Inflammatory macrophage treated with lipopolysaccharide for 1 hour (primary cell): Measurements from ENCODE around the gene PDE4D.
"Not testable (repeated sequence)": the region's sequence is repeated elsewhere in the genome, so short reads cannot be mapped to it uniquely, and the experiment has no call there.

Source experiments
- DNase-seq, 2 donors: peaks; one replicate each; pipeline ENCODE4 v3.0.0-alpha.2; 2020 to 2022

PDE4D gene

DNA sequence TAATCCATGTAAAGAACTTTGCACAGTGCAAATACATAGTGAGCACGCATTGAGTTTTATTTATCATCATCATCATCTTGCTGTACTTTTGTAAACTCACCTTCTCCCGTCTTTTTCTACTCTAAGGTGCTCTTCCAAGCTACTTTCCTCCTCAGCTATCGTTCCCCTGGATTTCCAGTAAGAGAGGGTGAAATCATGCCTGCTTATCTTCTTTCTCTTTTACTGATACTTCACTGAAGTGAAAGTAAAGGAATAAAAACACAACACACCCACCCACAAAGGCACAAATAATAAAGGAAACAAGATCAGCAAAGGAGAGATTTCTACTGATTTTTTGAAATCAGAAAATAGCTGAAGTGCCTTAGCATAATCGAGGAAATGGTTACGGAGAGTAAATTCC is 800.8 kb downstream of the PDE4D start:
- DNase-seq: no peak

DNA sequence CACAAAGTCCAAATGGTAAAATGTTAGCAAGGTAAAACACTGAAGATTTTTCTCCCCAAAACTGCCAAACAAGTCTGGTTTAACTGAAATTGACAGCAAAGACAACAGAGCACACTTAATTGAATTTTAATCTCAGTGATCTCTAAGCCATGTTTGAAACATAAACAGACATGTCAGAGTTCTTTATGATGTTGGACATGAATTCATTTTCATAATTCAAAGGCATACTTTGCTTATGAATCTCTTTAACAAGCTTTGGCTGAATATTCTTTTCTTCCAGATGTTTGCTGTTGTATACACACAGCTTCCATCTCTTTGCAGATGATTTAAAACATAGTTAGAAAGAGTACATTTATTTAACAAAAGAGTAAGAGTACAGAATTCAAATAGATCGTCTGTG is 801.6 kb downstream of the PDE4D start:
- no peak for DNase-seq

DNA sequence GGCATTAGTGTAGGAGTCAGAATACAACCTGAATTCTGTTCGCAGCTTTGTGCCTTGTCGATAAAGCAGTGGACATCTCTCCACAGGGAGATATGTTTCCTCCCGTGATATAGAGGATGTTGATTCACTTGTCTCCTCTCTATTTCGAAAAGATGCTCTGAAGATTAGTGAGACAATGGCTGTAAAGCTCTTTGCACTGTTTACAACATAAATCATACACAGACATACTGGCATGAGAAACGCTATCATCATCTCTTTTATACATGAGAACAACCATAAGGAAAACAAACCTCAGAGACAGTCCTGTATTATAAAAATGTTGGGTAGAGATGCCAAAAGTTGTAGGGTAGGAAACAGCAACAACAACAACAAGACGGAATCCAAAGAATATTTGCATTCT is 803.2 kb downstream of the PDE4D start:
- DNase-seq: no peak

DNA sequence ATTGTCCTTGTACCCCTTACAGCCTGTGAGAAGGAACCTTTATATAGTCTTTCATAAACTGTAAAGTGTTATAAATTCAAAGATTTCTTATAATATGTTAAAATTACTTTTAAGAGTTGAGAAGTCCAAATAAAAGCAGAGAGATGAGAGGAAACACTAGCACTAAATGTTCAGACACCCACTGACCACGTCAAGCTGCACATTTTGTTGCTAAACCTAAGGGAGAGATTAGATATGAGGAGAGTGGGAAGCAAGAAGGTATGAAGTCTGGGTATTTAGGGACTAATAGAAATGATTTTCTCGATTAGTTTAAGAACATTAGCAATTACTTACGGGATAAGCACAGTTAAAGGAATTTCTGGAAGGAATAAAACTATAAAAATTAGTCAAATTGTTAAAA is 803.8 kb downstream of the PDE4D start:
- no peak for DNase-seq

DNA sequence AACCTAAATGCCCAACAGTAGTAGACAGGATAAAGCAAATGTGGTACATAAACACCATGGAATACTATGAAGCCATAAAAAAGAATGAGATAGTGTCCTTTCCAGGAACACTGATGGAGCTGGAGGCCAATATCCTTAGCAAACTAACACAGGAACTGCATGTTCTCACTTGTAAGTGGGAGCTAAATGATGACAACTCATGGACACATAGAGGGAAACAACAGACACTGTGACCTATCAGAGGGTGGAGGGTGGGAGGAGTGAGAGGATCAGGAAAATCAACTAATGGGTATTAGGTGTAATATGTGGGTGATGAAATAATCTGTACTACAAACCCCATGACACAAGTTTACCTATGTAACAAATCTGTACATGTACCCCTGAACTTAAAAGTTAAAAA is 805.0 kb downstream of the PDE4D start:
- DNase-seq: no peak

DNA sequence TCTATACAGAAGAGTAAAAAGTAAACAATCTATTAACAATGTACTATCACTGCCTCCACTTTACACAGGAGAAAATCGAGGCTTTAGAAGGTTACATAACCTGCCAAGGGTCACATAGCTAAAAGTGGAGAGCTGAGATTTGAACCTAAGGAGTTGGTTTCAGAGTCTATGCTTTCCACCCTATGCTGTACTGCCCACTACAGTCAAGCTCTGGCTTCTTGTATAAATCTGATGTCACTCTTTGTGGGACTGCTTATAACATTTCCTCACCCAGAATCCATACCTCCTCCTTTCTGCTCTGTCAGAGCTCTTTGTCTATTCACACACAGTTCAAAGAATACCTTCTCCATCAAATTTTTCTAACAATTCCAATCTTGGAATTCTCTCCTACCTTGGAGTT is 807.5 kb downstream of the PDE4D start:
- no peak for DNase-seq

DNA sequence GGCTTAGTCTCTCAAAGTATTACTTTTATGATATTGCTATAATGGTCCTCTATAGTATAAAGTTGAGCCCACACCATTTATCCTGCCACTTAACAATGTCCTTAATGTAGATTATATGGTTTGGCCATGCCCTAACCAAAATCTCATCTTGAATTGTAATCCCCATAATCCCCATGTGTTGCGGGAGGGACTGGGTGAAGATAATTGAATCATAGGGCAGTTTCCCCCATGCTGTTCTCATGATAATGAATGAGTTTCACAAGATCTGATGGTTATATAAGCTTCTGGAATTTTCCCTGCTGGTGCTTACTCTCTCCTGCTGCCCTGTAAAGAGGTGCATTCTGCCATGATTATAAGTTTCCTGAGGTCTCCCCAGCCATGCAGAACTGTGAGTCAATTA is 811.8 kb downstream of the PDE4D start:
- DNase-seq: no peak

DNA sequence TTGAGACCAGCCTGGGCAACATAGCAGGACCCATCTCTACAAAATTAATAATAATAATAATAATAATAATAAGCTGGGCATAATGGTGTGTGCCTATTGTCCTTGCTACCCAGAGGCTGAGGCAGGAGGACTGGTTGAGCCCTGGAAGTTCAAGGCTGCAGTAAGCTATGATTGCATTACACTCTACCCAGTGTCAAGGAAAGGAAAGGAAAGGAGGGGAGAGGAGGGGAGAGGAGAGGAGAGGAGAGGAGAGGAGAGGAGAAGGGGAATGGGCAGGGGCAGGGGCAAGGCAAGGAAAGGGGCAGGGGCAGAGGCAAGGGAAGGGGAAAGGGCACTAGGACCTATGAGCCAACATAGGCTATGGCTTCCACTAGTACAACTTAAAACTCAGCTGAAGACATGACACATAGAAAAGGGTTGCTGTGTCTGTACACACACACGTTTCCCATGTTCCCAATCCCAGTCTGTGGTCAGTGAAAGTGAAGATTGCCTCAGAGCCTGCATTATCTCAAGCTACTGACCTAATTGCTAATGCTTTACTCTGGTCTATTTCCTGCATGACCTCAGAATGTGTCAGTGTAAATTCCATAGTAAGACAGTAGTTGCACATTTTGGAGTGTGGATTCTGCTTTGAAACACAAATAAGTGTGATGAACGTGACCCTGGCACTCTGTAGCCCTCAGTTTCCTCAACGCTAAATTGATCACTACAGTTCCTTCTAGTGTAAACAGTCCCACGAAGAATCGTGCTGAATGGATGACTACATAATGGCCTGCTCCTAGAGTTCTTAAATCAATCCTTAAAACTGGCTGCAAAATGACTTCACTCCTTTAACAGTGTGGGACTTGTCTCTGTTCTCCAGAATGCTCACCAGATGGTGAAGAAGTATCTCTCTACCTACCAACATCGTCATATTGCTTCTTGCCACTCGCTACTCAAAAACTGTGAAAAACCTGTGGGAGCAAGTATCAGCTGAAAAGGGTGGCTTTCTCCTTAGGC is 813.6 kb downstream of the PDE4D start:
- DNase-seq: peak in 1 of 2 donors; percentile 31

DNA sequence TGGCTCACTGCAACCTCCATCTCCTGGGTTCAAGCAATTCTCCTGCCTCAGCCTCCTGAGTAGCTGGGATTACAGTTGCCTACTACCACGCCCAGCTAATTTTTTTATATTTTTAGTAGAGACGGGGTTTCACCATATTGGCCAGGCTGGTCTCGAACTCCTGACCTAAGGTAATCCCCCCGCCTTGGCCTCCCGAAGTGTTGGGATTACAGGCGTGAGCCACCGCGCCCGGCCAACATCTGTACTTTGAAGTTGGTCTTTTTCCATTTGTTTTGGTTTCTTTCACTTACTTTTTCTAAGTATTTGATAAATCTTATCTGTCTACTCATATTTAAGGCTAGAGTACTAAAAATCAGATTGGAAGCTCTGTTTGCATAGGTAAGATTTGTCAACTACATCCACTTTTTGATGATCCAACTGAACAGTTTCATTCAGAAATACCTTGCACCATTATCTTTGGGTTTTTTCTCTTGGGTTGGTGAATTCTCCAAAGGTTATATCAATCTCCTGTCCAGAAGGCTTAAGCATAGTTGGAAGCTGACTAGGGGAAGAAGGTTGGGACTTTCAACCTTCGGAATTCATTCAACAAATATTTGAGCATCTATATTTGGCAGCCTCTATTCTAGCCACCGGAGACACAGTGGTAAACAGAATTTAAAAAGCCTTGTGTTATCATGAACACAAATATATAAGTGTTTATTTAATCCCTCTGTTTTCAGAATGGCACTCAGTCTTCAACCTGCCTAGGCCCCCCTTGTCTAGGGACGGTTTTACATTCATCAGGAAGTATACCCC is 821.6 kb downstream of the PDE4D start:
- DNase-seq: no peak

DNA sequence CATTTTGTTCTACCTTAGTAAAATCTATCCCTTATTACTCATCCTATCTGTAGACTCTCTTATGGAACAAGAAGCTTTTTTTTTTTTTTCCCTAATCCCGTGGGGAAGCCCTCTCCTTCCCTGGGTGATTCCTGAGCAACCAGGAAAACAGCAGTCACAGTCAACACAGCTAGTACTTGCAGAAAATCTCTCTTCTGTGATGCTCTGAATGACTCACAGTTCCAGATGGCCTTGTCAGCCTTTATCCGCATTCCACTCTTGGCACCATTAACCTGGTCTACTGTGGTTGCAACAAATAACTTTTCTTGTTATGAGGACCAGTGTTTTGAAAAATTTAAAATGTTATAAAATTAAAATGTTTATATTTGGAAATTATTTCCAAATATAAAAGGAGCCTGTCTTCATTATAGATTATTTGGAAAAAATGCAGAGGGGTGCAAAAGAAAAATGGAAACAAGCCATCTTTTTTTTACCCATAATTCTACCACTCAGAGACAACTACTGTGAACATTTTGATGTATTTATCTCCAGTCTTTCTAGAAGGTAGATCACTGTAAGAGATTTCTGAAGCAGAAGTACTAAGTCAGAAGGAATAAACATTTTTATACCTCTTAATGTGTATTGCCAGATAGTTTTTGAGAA is 824.0 kb downstream of the PDE4D start:
- no peak for DNase-seq

DNA sequence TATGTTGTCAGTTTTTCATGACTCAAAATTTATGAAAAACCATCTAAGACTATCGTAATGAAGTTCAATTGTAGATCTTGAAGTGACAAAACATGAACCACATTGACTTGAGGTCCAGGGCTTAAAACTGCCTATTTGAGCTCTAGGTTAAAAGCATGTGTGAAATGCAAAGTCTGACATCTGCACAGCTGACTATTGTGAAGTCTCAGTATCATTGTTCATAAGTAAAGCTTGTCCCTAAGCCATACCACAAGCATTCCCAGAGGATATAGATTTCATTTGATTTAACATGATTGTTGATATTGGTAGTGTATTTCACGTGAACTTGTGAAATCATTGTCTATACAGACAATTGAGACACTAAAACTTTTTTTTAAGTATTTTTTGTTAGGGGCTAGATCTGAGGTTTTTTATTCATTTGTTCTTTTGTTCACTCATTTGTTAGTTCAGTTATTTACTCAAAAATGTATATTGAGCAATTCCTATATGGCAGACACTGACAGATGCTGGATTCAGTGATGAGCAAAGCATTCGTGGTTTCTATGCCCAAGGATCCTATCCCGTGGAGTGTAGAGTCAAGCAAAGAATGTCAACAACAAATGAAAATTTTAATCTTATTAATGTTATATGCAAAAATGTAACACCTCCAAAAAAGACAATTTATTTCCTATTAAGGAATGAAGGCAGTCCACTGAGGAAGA is 825.4 kb downstream of the PDE4D start:
- DNase-seq: no peak

DNA sequence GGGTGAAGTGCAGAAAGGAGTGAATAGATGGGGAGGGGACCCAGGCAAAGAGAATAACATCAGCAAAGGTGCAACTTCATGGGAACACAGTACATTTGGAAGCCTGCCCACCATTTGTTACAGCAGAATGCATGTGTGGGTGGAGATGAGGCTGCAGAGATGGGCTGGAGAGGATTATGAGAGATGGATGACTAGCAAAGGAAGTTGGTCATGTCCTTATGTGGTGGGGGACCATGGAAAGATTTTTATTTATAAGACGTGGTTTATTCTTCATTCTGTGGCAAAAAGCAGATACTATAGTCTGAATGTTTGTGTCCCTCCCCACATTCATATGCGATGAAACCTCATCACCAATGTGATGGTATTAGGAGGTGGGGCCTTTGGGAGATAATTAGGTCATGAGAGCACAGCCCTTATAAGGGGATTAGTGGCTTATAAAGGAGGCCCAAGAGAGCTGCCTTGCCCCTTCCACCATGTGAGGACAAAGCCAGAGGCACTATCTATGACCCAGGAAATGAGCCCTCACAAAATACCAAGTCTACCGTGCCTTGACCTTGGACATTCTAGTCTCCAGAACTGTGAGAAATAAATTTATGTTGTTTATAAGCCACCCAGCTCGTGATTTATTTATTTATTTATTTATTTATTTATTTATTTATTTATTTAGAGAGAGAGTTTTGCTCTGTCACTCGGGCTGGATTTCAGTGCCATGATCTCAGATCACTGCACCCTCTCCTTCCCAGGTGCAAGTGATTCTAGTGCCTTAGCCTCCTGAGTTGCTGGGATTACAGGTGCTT is 827.0 kb downstream of the PDE4D start:
- DNase-seq: no peak

DNA sequence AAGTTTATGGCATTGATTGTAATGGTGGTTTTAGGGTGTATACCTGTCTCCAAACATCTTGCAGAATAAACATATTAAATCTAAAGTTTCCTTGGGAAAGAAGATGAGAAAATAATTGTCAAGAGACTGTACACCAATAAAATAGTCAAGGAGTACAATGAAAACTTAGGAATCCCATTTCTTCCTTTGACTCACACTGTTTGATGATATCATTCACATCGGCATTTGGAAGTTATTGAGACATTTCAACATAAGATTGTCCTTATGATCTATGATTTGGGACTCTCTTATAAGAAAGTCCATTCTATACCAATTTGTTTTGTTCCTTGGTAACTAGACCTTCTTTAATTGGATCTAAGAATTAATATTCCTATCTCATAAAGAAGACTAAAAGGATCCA is 828.0 kb downstream of the PDE4D start:
- DNase-seq: no peak

DNA sequence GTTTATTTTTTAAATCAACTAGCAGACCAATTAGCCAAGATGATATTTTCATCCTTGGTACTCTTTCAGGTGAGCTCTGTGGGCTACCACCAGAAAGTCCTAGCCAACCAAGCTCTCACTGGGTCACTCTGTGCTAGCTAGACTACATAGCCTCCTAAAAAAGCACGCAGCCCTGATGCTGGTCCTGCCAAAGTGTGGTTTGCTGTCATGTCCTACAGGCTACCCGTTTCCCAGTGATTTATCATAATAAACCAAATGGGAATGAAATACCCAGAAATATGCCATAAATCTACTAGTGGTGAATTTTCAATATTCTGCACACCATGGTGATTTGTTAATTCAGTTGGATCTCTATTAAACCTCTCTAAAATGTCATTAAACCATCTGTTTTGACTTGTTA is 829.2 kb downstream of the PDE4D start:
- DNase-seq: no peak

DNA sequence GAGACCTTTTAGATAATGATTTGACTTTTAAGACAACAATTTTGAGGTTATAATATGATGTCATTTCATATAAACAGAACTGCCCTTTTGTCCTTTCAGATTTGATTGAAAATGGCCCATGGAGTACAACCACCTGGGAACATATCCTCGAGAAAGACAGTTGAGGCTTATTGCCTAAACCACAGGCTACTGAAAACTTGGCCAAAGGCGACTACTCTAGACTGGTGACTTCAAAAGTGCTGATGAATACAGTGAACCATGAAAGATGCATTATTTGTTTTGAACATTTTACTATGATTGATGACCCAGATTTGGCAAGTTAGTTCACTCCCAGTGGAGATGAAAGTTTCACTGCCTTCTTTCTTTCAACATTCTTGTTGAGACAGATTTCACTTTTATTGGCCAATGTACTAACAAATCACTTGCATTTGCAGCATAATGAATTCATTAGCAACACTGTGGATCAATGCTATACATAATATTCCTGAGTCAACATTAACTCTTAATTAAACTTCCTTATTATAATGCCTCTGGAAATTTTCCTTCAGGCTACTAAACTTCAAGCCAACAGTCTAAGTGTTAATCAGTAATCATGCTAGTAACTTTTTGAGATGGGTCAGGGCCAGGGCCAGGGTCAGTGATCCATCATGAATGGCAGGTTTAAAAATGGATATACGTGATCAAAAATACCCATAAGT is 830.4 kb downstream of the PDE4D start:
- DNase-seq: no peak

DNA sequence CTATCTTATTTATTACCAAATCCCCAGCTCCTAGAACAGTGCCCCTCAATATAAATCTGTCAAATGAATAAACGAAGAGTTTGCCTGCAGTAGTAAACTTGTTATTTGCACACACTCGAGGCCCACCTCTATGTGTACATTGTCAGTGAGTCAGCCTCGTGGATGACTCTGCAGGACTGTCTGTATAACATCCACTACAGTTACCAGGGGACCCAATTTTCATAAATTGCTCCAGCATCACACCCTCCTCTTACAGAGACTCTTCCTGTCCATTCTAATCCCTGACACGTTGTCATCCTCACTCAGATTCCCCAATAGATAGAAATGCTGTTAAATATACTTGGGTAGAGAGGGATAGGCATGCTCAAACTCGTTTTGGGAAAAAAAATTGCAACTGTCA is 832.1 kb downstream of the PDE4D start:
- no peak for DNase-seq

DNA sequence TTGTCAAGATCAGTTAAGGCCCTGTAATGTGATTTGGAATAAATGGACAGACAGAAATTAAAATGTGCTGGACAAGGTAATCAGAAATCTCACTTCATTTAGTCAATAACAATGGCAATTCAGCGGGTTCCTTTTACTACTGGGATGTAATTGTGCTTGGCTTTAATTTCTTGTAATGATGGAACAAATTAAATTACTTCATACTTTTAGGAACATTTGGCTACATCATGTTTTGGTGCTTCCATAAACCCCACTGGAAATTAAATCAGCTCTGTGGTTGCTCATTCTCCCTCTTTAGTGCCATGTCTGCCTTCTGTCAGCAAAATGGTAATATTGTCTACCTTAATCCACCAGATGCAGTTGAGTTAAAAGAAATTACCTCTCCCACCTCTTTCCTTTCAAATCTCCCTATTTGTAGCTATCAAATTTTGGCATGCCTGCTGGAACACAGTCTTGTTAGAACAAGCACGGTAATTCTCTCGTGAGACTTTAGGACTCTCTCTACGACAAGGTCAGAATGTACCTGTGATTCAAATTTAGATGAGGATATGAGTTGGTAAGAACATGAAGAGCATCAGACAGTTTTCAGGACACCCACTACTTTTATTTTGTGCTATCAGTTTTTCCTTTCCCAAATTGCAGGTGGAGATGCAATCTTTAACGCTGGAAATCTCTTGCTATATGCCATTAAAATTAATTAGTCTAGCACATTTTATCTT is 834.4 kb downstream of the PDE4D start:
- no peak for DNase-seq

DNA sequence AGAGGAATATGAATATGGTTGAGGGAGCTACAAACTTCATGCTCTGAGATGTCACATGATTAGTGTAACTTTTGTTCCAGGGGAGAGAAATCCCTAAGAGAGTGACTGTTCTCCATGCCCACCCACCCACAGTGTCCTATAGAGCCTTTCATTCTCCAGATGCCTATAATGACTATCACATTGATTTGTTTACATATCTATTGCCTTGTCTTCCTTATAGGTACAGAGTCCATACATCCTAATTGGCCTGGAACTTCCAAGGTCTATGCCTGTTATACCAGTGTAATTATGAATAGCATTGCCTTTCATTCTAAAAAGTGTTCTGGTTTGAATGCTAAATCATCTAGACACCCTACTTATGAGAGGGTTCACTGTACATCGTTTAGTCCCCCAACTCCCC is 835.3 kb downstream of the PDE4D start:
- no peak for DNase-seq

DNA sequence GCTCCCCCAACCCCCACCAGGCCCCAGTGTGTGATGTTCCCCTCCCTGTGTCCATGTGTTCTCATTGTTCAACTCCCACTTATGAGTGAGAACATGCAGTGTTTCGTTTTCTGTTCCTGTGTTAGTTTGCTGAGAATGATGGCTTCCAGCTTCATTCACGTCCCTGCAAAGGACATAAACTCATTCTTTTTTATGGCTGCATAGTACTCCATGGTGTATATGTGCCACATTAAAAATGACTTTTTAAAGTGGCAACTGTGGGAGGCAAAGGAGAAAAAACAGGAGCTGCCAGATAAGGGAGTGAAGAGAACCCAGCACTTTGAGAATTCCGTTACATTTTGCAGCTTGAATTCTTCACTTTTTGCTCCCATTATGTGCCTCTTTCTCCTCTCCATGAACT is 836.9 kb downstream of the PDE4D start:
- DNase-seq: not testable (repeated sequence)

DNA sequence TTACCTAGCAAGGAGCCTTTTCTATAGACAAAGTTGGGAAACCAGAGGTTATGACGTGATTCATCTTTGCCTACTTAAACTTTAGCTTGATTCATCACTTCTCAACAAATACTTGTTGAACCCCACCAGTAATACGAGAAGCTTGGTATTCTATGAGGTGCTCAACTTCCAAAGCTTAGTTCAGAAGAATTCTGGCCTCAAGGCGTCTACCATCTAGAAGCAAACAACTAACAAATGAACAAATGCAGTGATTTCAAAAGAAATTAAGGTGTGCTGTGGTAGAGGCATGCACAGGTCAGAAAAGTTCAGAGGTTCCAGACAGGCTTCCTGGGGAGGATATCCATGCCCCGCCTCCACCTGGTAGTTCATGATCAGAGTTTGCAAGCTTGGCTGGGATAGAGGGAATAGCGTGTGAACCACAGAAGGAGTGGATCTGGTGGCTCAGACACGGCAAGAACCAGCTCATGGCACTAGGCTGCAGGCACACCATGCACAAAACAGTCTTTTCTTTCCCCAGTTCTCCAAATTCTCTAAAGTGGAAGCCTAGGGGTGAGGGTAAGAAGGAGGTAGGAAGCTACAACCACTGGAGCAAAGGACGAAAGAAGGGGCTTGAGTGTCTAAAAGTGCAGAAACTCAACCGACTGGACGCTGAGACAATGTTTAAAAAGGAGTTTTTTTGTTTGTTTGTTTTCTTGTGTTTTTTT is 837.6 kb downstream of the PDE4D start:
- no peak for DNase-seq
